H1 (cell line): ENCODE measurements around the gene HHAT. TPM values are rescaled to one million over a fixed set of nuclear protein-coding genes. Genes with fewer than 3 reads are reported as not detected.

Source experiments
- CTCF ChIA-PET: fragments of 300-600 bp; sonication (Branson Sonifier 250); formaldehyde crosslinking; loops from one replicate; lab custom pipeline; 2021; ENCODE audit not compliant: partially characterized antibody; lab: Charles Lee
- POLR2A ChIA-PET: fragments of 300-600 bp; sonication (Branson Sonifier 250); formaldehyde crosslinking; loops from one replicate; lab custom pipeline; 2021; ENCODE audit warnings: inconsistent platforms; ENCODE audit not compliant: partially characterized antibody; lab: Charles Lee
- DNase-seq, 2 experiments: peaks; one replicate each; pipeline versions ENCODE4 v3.0.0 to v3.0.0-alpha.2; 2010 to 2022; ENCODE audit warnings: low spot score in 2 of 2, low read depth in 1 of 2, mixed read lengths in 1 of 2
- FAIRE-seq: peaks from 2 replicates; lab custom pipeline; 2011; peaks lifted over from hg19 to GRCh38; lab: Jason Lieb, UNC
- H2AFZ ChIP-seq: 2 replicates; pipeline ENCODE4 v1.8.1; 2012; ENCODE audit warnings: low read length, inconsistent platforms
- H2AK5ac ChIP-seq: 2 replicates; pipeline ENCODE4 v1.6.1; 2013; ENCODE audit warnings: low read depth, low read length
- H2BK120ac ChIP-seq: replicated peaks from 2 replicates; pipeline ENCODE3; 2013; ENCODE audit warnings: low read depth, low read length, inconsistent platforms
- H2BK12ac ChIP-seq: 2 replicates; pipeline ENCODE4 v1.6.1; 2013; ENCODE audit warnings: low read depth, low read length
- H2BK15ac ChIP-seq: 2 replicates; pipeline ENCODE4 v1.6.1; 2013; ENCODE audit warnings: low read length
- H2BK20ac ChIP-seq: 2 replicates; pipeline ENCODE4 v1.6.1; 2013; ENCODE audit warnings: low read length
- H2BK5ac ChIP-seq: 2 replicates; pipeline ENCODE4 v1.6.1; 2013; ENCODE audit warnings: low read depth, low read length
- H3K14ac ChIP-seq: 2 replicates; pipeline ENCODE4 v1.6.1; 2013; ENCODE audit warnings: inconsistent platforms; ENCODE audit not compliant: insufficient read length
- H3K18ac ChIP-seq: 2 replicates; pipeline ENCODE4 v1.6.1; 2013; ENCODE audit warnings: low read length; ENCODE audit errors: extremely low read depth
- H3K23ac ChIP-seq: 2 replicates; pipeline ENCODE4 v1.6.1; 2013; ENCODE audit warnings: inconsistent platforms; ENCODE audit not compliant: insufficient read length
- H3K23me2 ChIP-seq: 2 replicates; pipeline ENCODE4 v1.6.1; 2013; ENCODE audit warnings: low read depth, low read length
- H3K27ac ChIP-seq: 2 replicates; pipeline ENCODE4 v1.6.1; 2011; ENCODE audit warnings: low read depth, low read length, inconsistent platforms
- H3K27me3 ChIP-seq, 4 experiments: replicated peaks in 1 of 4; 1 replicate in 1 of 4; 2 replicates in 3 of 4; pipeline versions ENCODE4 v1.6.1 to v1.8.1; 2011 to 2013; ENCODE audit warnings: low read length in 3 of 4, mild to moderate bottlenecking in 3 of 4, inconsistent platforms in 2 of 4, mixed read lengths in 2 of 4, moderate library complexity in 1 of 4; ENCODE audit not compliant: control insufficient read depth in 3 of 4, insufficient read depth in 3 of 4; ENCODE audit errors: extremely low read depth in 1 of 4
- H3K36me3 ChIP-seq, 4 experiments: 2 replicates each; pipeline versions ENCODE4 v1.6.1 to v1.8.1; 2011 to 2013; ENCODE audit warnings: mild to moderate bottlenecking in 4 of 4, low read length in 3 of 4, moderate library complexity in 2 of 4, control low read depth in 1 of 4, inconsistent platforms in 1 of 4; ENCODE audit not compliant: insufficient read depth in 4 of 4, control insufficient read depth in 2 of 4
- H3K4ac ChIP-seq: replicated peaks from 2 replicates; pipeline ENCODE3; 2013; ENCODE audit warnings: low read length, low read depth, mixed read lengths, inconsistent platforms; ENCODE audit not compliant: insufficient read length
- H3K4me1 ChIP-seq, 4 experiments: replicated peaks in 1 of 4; 1 replicate in 1 of 4; 2 replicates in 3 of 4; pipeline versions ENCODE4 v1.6.1 to v1.8.1; 2011 to 2013; ENCODE audit warnings: low read length in 3 of 4, inconsistent platforms in 2 of 4, mixed read lengths in 1 of 4; ENCODE audit not compliant: insufficient read depth in 4 of 4, control insufficient read depth in 3 of 4
- H3K4me2 ChIP-seq, 2 experiments: 2 replicates each; pipeline versions ENCODE4 v1.6.1 to v1.8.1; 2011 to 2013; ENCODE audit warnings: low read depth in 2 of 2, low read length in 2 of 2, control low read depth in 1 of 2, inconsistent platforms in 1 of 2, mild to moderate bottlenecking in 1 of 2; ENCODE audit not compliant: insufficient read depth in 1 of 2
- H3K4me3 ChIP-seq, 4 experiments: fragments of 200-600, 300-600 bp in 1 of 4; sonication (generic), shearing (Covaris generic), sonication (Bioruptor Twin) in 1 of 4; 2 replicates each; pipeline versions ENCODE4 v1.5.1 to v1.8.1; 2011 to 2016; ENCODE audit warnings: low read length in 4 of 4, low read depth in 3 of 4, control low read depth in 2 of 4, inconsistent platforms in 2 of 4, mild to moderate bottlenecking in 2 of 4, mixed read lengths in 1 of 4, moderate library complexity in 1 of 4; ENCODE audit not compliant: insufficient read depth in 2 of 4; ENCODE audit errors: extremely low read depth in 1 of 4
- H3K56ac ChIP-seq: replicated peaks from 2 replicates; pipeline ENCODE3; 2013; ENCODE audit warnings: low read depth, mild to moderate bottlenecking, mixed read lengths, low read length, inconsistent platforms; ENCODE audit not compliant: insufficient read length
- H3K79me1 ChIP-seq: 2 replicates; pipeline ENCODE4 v1.6.1; 2013; ENCODE audit warnings: low read depth, low read length, control low read depth
- H3K79me2 ChIP-seq, 2 experiments: 2 replicates each; pipeline versions ENCODE4 v1.6.1 to v1.8.1; 2012 to 2013; ENCODE audit warnings: low read length in 2 of 2, mild to moderate bottlenecking in 2 of 2, inconsistent platforms in 1 of 2; ENCODE audit not compliant: insufficient read depth in 2 of 2, control insufficient read depth in 1 of 2
- H3K9ac ChIP-seq, 4 experiments: replicated peaks in 1 of 4; 1 replicate in 1 of 4; 2 replicates in 3 of 4; pipeline versions ENCODE4 v1.6.1 to v1.8.1; 2011 to 2013; ENCODE audit warnings: low read depth in 3 of 4, low read length in 3 of 4, control low read depth in 2 of 4, mild to moderate bottlenecking in 2 of 4, moderate library complexity in 2 of 4, inconsistent platforms in 1 of 4; ENCODE audit errors: extremely low read depth in 1 of 4
- H3K9me3 ChIP-seq, 2 experiments: 2 replicates each; pipeline versions ENCODE4 v1.6.1 to v1.8.1; 2012 to 2013; ENCODE audit warnings: mild to moderate bottlenecking in 2 of 2, moderate library complexity in 2 of 2, control low read depth in 1 of 2, inconsistent platforms in 1 of 2, low read depth in 1 of 2, low read length in 1 of 2, mixed read lengths in 1 of 2; ENCODE audit not compliant: insufficient read depth in 2 of 2
- H4K20me1 ChIP-seq, 2 experiments: replicated peaks in 1 of 2; 2 replicates each; pipeline versions ENCODE3 to v1.8.1; 2011 to 2013; ENCODE audit warnings: inconsistent platforms in 2 of 2, low read length in 2 of 2, mild to moderate bottlenecking in 1 of 2; ENCODE audit not compliant: insufficient read depth in 2 of 2, control insufficient read depth in 1 of 2
- H4K5ac ChIP-seq: 2 replicates; pipeline ENCODE4 v1.6.1; 2013; ENCODE audit warnings: low read length, low read depth, mixed read lengths, inconsistent platforms; ENCODE audit not compliant: insufficient read length
- H4K8ac ChIP-seq: 2 replicates; pipeline ENCODE4 v1.8.0; 2013; ENCODE audit warnings: mild to moderate bottlenecking, moderate library complexity, low read length, inconsistent platforms; ENCODE audit not compliant: insufficient read depth; ENCODE audit errors: extremely low read depth
- H4K91ac ChIP-seq: replicated peaks from 2 replicates; pipeline ENCODE3; 2013; ENCODE audit warnings: low read length, mixed read lengths, inconsistent platforms; ENCODE audit not compliant: insufficient read length
- ASH2L ChIP-seq: fragments of 200-600, 300-600 bp; sonication (generic); IDR thresholded peaks from one replicate; pipeline ENCODE4 v1.7.1; 2017; ENCODE audit warnings: low read length
- ATF3 ChIP-seq: IDR thresholded peaks from 2 replicates; pipeline ENCODE4 v1.6.1; 2011; ENCODE audit warnings: low read depth, mild to moderate bottlenecking, low read length; ENCODE audit not compliant: insufficient read depth
- BACH1 ChIP-seq: IDR thresholded peaks from 2 replicates; pipeline ENCODE4 v1.6.1; 2012; ENCODE audit warnings: low read length, improper control_type of control experiment
- BRCA1 ChIP-seq: IDR thresholded peaks from 2 replicates; pipeline ENCODE4 v1.6.1; 2012; ENCODE audit warnings: low read depth, low read length, improper control_type of control experiment
- CREB1 ChIP-seq: IDR thresholded peaks from 2 replicates; pipeline ENCODE4 v1.6.1; 2012; ENCODE audit warnings: inconsistent platforms
- CTBP2 ChIP-seq: IDR thresholded peaks from 2 replicates; pipeline ENCODE4 v1.7.0; 2011; ENCODE audit warnings: borderline replicate concordance, mild to moderate bottlenecking, moderate library complexity, mixed read lengths, low read length; ENCODE audit not compliant: insufficient read depth, insufficient read length
- EP300 ChIP-seq, 2 experiments: IDR thresholded peaks; 1 replicate in 1 of 2; 2 replicates in 1 of 2; pipeline ENCODE4 v1.6.1; 2011 to 2012; ENCODE audit warnings: low read depth in 2 of 2, low read length in 2 of 2, mild to moderate bottlenecking in 2 of 2, borderline replicate concordance in 1 of 2, inconsistent platforms in 1 of 2, moderate library complexity in 1 of 2
- JUND ChIP-seq: IDR thresholded peaks from 2 replicates; pipeline ENCODE4 v1.6.1; 2011; ENCODE audit warnings: mild to moderate bottlenecking, improper control_type of control experiment, low read length
- KDM1A ChIP-seq: fragments of 200-600, 300-600 bp; sonication (generic); IDR thresholded peaks from 2 replicates; pipeline ENCODE4 v1.7.1; 2016; ENCODE audit warnings: mild to moderate bottlenecking, low read length, borderline replicate concordance
- KDM4A ChIP-seq: IDR thresholded peaks from one replicate; pipeline ENCODE4 v1.7.1; 2012; ENCODE audit warnings: low read depth, mild to moderate bottlenecking, moderate library complexity, low read length, inconsistent platforms; ENCODE audit not compliant: severe bottlenecking
- NRF1 ChIP-seq: IDR thresholded peaks from 2 replicates; pipeline ENCODE4 v1.6.1; 2011; ENCODE audit warnings: mild to moderate bottlenecking, low read depth, low read length, improper control_type of control experiment
- SIX5 ChIP-seq: IDR thresholded peaks from 2 replicates; pipeline ENCODE4 v1.6.1; 2011; ENCODE audit warnings: mild to moderate bottlenecking, low read depth, low read length
- SRF ChIP-seq: IDR thresholded peaks from 2 replicates; pipeline ENCODE4 v1.6.1; 2011; ENCODE audit warnings: mild to moderate bottlenecking, low read depth, low read length, moderate library complexity
- TCF12 ChIP-seq: IDR thresholded peaks from 2 replicates; pipeline ENCODE4 v1.6.1; 2011; ENCODE audit warnings: low read depth, mild to moderate bottlenecking, low read length
- TEAD4 ChIP-seq: IDR thresholded peaks from 2 replicates; pipeline ENCODE4 v1.6.1; 2012; ENCODE audit warnings: low read depth, low read length, inconsistent platforms, mixed read lengths
- WGBS, 2 experiments: shearing (Covaris generic) in 1 of 2; methylation state at CpG; one replicate each; pipeline versions ENCODE4 v1.1.6 to v1.1.7; 2013 to 2015; ENCODE audit warnings: low lambda C conversion rate in 2 of 2, mixed read lengths in 2 of 2, inconsistent platforms in 1 of 2, low coverage in 1 of 2, missing lambda C conversion rate in 1 of 2; ENCODE audit not compliant: insufficient replicate concordance in 2 of 2, insufficient coverage in 1 of 2, insufficient read length in 1 of 2; ENCODE audit errors: extremely low coverage in 1 of 2, missing lambda C conversion rate in 1 of 2; 5-methylcytosine and 5-hydroxymethylcytosine counted together
- polyA plus RNA-seq, 7 experiments: library from polyadenylated mRNA; depleted of rRNA in 3 of 7; stranded (reverse) in 5 of 7; unstranded in 2 of 7; fragments of >200 nt in 5 of 7; fragments of 200-250 nt in 2 of 7; gene quantifications; 1 replicate in 5 of 7; 2 replicates in 1 of 7; 4 replicates in 1 of 7; pipeline versions ENCODE4 v1.2.1 to v1.2.3, GENCODE V29; 2011 to 2013; ENCODE audit warnings: missing spikeins in 2 of 7, mixed read lengths in 2 of 7
- total RNA-seq: library from RNA; stranded (reverse); fragmentation: NEBNext Ultra II Directional; extraction: Animal tissue kit (Norgen Biotek cat#: 25700); gene quantifications from 2 replicates; pipeline ENCODE4 v1.2.1, GENCODE V29; 2021

The HHAT gene
- total and polyA plus RNA-seq, 2 of the 8 experiments (the other 6 are each of a cell fraction or from before 2014, with no cell fraction given) = 0.15 to 0.51 TPM

GRCh38 chr1:210475806-210476205, 147.1 kb downstream of the HHAT start:
- no peak overlapping the region for H2AFZ ChIP-seq
- no peak overlapping the region for H3K4ac ChIP-seq
- no peak overlapping the region for H3K14ac ChIP-seq
- H3K23ac ChIP-seq = no peak overlapping the region
- no peaks in the 10 kb centered on the region for H3K9me3 ChIP-seq
- no peaks in the 10 kb centered on the region for H4K20me1 ChIP-seq
- no peak overlapping the region for H2BK12ac ChIP-seq
- FAIRE-seq = no peak
- no peak overlapping the region for H3K27ac ChIP-seq
- no peak overlapping the region for H2BK120ac ChIP-seq
- WGBS, 2 experiments = 92% methylated on average over 2 of the region's 2 CpGs; no CpG with 5 or more reads in 1 of the 2 experiments
- POLR2A ChIA-PET = interaction anchor here (0.6 kb wide), 1 partner anchor 102 kb away, joined by 4 read pairs; no protein-coding TSS in a partner anchor
- no peak overlapping the region for H4K91ac ChIP-seq
- no peak overlapping the region for H3K18ac ChIP-seq
- no peak overlapping the region for H2BK15ac ChIP-seq
- no peaks in the 10 kb centered on the region; a peak in 1 of 7 replicates for H3K4me1 ChIP-seq
- no peak overlapping the region for H4K5ac ChIP-seq
- no peaks in the 10 kb centered on the region for H3K79me1 ChIP-seq
- H3K4me2 ChIP-seq = no peak overlapping the region
- no peaks in the 10 kb centered on the region for H3K27me3 ChIP-seq
- H3K79me2 ChIP-seq = no peaks in the 10 kb centered on the region
- H4K8ac ChIP-seq = no peak overlapping the region
- no peak overlapping the region for H2AK5ac ChIP-seq
- no peak overlapping the region for H2BK5ac ChIP-seq
- no peaks in the 10 kb centered on the region for H3K23me2 ChIP-seq
- no peak overlapping the region for H2BK20ac ChIP-seq
- H3K4me3 ChIP-seq = no peak overlapping the region
- H3K9ac ChIP-seq = no peak overlapping the region
- no peaks in the 10 kb centered on the region for H3K36me3 ChIP-seq
- H3K56ac ChIP-seq = no peak overlapping the region
- CTCF ChIA-PET = interaction anchor here (1.5 kb wide), 1 partner anchor 62 kb away, joined by 3 read pairs; no protein-coding TSS in a partner anchor
- no peak for DNase-seq
- TF ChIP-seq TEAD4 (no peak), KDM1A (no peak), NRF1 (no peak), ATF3 (no peak), BACH1 (no peak), ASH2L (no peak), KDM4A (no peak), EP300 (IDR thresholded peaks at IDR 0.05; ENCODE audit: borderline replicate concordance in 1 of 2, low read depth in 2 of 2, low read length in 2 of 2) (no peak), JUND (no peak), SRF (no peak), CREB1 (no peak), SIX5 (no peak), TCF12 (no peak), BRCA1 (no peak), CTBP2 (no peak)
